Fibroblast of skin of right quadriceps (primary cell): ENCODE results near the gene C2orf78.

ENCODE experiments used
- DNase-seq: peaks from one replicate; pipeline ENCODE4 v3.0.0-alpha.2; 2013

C2orf78 gene

GRCh38 chr2:73839653-73840411 is 55.8 kb downstream of the C2orf78 start:
- DNase-seq, result peak; percentile 30

- no peak for DNase-seq
Observed at GRCh38 chr2:73841912-73842738, 58.1 kb downstream of the C2orf78 start.

GRCh38 chr2:73842739-73843019 is 58.7 kb downstream of the C2orf78 start:
- DNase-seq, result no peak

GRCh38 chr2:73844087-73844486 is 60.1 kb downstream of the C2orf78 start:
- DNase-seq, result no peak

GRCh38 chr2:73850009-73850408 is 66.0 kb downstream of the C2orf78 start:
- no peak for DNase-seq

- no peak for DNase-seq
Observed at GRCh38 chr2:73851274-73851673, 67.3 kb downstream of the C2orf78 start.

- peak; percentile 79 for DNase-seq
Observed at GRCh38 chr2:73852020-73852419, 68.0 kb downstream of the C2orf78 start.

GRCh38 chr2:73855526-73855925 is 71.5 kb downstream of the C2orf78 start:
- no peak for DNase-seq

- peak; percentile 98 for DNase-seq
Observed at GRCh38 chr2:73856214-73856613, 72.2 kb downstream of the C2orf78 start.

GRCh38 chr2:73859721-73860586 is 76.0 kb downstream of the C2orf78 start:
- DNase-seq, result peak; percentile 91

GRCh38 chr2:73862987-73863386 is 79.0 kb downstream of the C2orf78 start:
- no peak for DNase-seq
